SK-N-SH (cell line): ENCODE results near the gene SIX5. TPM values are rescaled to one million over a fixed set of nuclear protein-coding genes. Genes with fewer than 3 reads are reported as not detected.
A peak's percentile ranks its signal among the peaks of the same experiment; 100 is the strongest.

Source experiments
- CTCF ChIA-PET: fragments of 300-600, 350-600 bp; formaldehyde crosslinking; extraction: SDS; loops from one replicate; lab custom pipeline; 2021; lab: Yijun Ruan, JAX
- POLR2A ChIA-PET: fragments of 350-600 bp; sonication (Branson Sonifier 250); formaldehyde crosslinking; extraction: SDS; loops from one replicate; lab custom pipeline; 2020; ENCODE audit warnings: antibody characterized with exemption, inconsistent platforms; lab: Yijun Ruan, JAX
- DNase-seq: peaks from one replicate; pipeline ENCODE4 v3.0.0; 2012
- H2AFZ ChIP-seq: fragments of 200-600 bp; sonication (generic); 2 replicates; pipeline ENCODE4 v1.8.1; 2016; ENCODE audit warnings: antibody characterized with exemption, mild to moderate bottlenecking, low read depth
- H3F3A ChIP-seq: fragments of 200-600 bp; sonication (generic); replicated peaks from 2 replicates; pipeline ENCODE3; 2016; ENCODE audit warnings: antibody characterized with exemption, mild to moderate bottlenecking; ENCODE audit not compliant: insufficient read depth
- H3K27ac ChIP-seq, 2 experiments: fragments of 200-500 bp in 1 of 2; fragments of 200-600 bp in 1 of 2; sonication (Bioruptor generic) in 1 of 2; sonication (generic), shearing (Covaris generic) in 1 of 2; 2 replicates each; pipeline versions ENCODE4 v1.5.1 to v1.6.1; 2014 to 2016; ENCODE audit warnings: low read depth in 2 of 2, inconsistent platforms in 1 of 2, low read length in 1 of 2, mild to moderate bottlenecking in 1 of 2, mixed read lengths in 1 of 2
- H3K27me3 ChIP-seq: fragments of 200-600 bp; sonication (generic), shearing (Covaris generic); 2 replicates; pipeline ENCODE4 v1.6.1; 2016; ENCODE audit warnings: mixed run types; ENCODE audit not compliant: insufficient read depth
- H3K36me3 ChIP-seq, 2 experiments: fragments of 200-500 bp in 1 of 2; fragments of 200-600 bp in 1 of 2; sonication (Bioruptor generic) in 1 of 2; sonication (generic) in 1 of 2; replicated peaks in 1 of 2; 2 replicates each; pipeline versions ENCODE3 to v1.5.1; 2014 to 2016; ENCODE audit warnings: low read length in 1 of 2, mild to moderate bottlenecking in 1 of 2; ENCODE audit not compliant: insufficient read depth in 2 of 2, control insufficient read depth in 1 of 2
- H3K4me1 ChIP-seq, 2 experiments: fragments of 200-500 bp in 1 of 2; fragments of 200-600 bp in 1 of 2; sonication (Bioruptor generic) in 1 of 2; sonication (generic), shearing (Covaris generic) in 1 of 2; 2 replicates each; pipeline versions ENCODE4 v1.5.1 to v1.6.1; 2014 to 2016; ENCODE audit warnings: low read depth in 1 of 2, low read length in 1 of 2, mixed run types in 1 of 2; ENCODE audit not compliant: insufficient read depth in 2 of 2, control insufficient read depth in 1 of 2
- H3K4me2 ChIP-seq: fragments of 200-600 bp; sonication (generic), shearing (Covaris generic); 2 replicates; pipeline ENCODE4 v1.6.1; 2017; ENCODE audit warnings: mixed run types
- H3K4me3 ChIP-seq, 2 experiments: fragments of 200-500 bp in 1 of 2; fragments of 200-600 bp in 1 of 2; sonication (Bioruptor generic) in 1 of 2; sonication (generic), shearing (Covaris generic) in 1 of 2; 2 replicates each; pipeline versions ENCODE4 v1.5.1 to v1.8.1; 2014 to 2016; ENCODE audit warnings: low read depth in 2 of 2, inconsistent platforms in 1 of 2, low read length in 1 of 2, mild to moderate bottlenecking in 1 of 2, mixed read lengths in 1 of 2, moderate library complexity in 1 of 2
- H3K79me2 ChIP-seq: fragments of 200-600 bp; sonication (generic); 2 replicates; pipeline ENCODE4 v1.8.1; 2017; ENCODE audit warnings: mild to moderate bottlenecking; ENCODE audit not compliant: insufficient read depth
- H3K9ac ChIP-seq: fragments of 200-600 bp; sonication (generic); 2 replicates; pipeline ENCODE4 v1.6.1; 2017; ENCODE audit warnings: mixed run types
- H3K9me2 ChIP-seq: fragments of 200-600 bp; sonication (generic); 2 replicates; pipeline ENCODE4 v1.6.1; 2017; ENCODE audit warnings: mixed run types
- H3K9me3 ChIP-seq: fragments of 200-600 bp; sonication (generic); 2 replicates; pipeline ENCODE4 v1.6.1; 2017; ENCODE audit warnings: mixed run types, mild to moderate bottlenecking, moderate library complexity
- H4K20me1 ChIP-seq: fragments of 200-600 bp; sonication (generic); 2 replicates; pipeline ENCODE4 v1.6.1; 2017; ENCODE audit warnings: mild to moderate bottlenecking, mixed run types; ENCODE audit not compliant: insufficient read depth
- CHD2 ChIP-seq: fragments of 150-350 bp; IDR thresholded peaks from 2 replicates; pipeline ENCODE4 v1.6.1; 2018; ENCODE audit warnings: low read length; ENCODE audit not compliant: partially characterized antibody
- EP300 ChIP-seq, 2 experiments: IDR thresholded peaks; 2 replicates each; pipeline versions ENCODE4 v1.4.0 to v1.6.1; 2012; ENCODE audit warnings: borderline replicate concordance in 1 of 2, low read depth in 1 of 2, low read length in 1 of 2
- EZH2phosphoT487 ChIP-seq: fragments of 200-600 bp; sonication (generic); IDR thresholded peaks from 2 replicates; pipeline ENCODE4 v1.6.1; 2017; ENCODE audit warnings: low read depth, mixed run types, mild to moderate bottlenecking, antibody characterized with exemption, moderate library complexity, borderline replicate concordance
- FOXJ3 ChIP-seq: sonication (generic); formaldehyde crosslinking; IDR thresholded peaks from 2 replicates; pipeline ENCODE4 v1.5.1; 2020; ENCODE audit warnings: mild to moderate bottlenecking, missing genetic modification reagents
- GABPA ChIP-seq: IDR thresholded peaks from 2 replicates; pipeline ENCODE4 v1.4.0; 2012; ENCODE audit warnings: low read depth, mild to moderate bottlenecking
- GATA2 ChIP-seq: sonication (generic); formaldehyde crosslinking; IDR thresholded peaks from 2 replicates; pipeline ENCODE4 v1.5.0; 2020; ENCODE audit warnings: mild to moderate bottlenecking, missing genetic modification reagents
- JUND ChIP-seq: IDR thresholded peaks from 2 replicates; pipeline ENCODE4 v1.4.0; 2012
- MEF2A ChIP-seq: IDR thresholded peaks from 2 replicates; pipeline ENCODE4 v1.4.0; 2012; ENCODE audit warnings: low read depth, borderline replicate concordance
- NFIC ChIP-seq: IDR thresholded peaks from 2 replicates; pipeline ENCODE4 v1.4.0; 2012; ENCODE audit warnings: borderline replicate concordance
- POLR2AphosphoS5 ChIP-seq: IDR thresholded peaks from 2 replicates; pipeline ENCODE4 v1.6.1; 2012; ENCODE audit warnings: low read depth, low read length
- TAF1 ChIP-seq: IDR thresholded peaks from 2 replicates; pipeline ENCODE4 v1.6.1; 2012; ENCODE audit warnings: low read depth, mild to moderate bottlenecking, low read length, moderate library complexity, borderline replicate concordance
- TEAD4 ChIP-seq: IDR thresholded peaks from 2 replicates; pipeline ENCODE4 v1.4.0; 2012; ENCODE audit warnings: mild to moderate bottlenecking, borderline replicate concordance; ENCODE audit not compliant: insufficient read depth
- USF1 ChIP-seq: IDR thresholded peaks from 2 replicates; pipeline ENCODE4 v1.4.0; 2012; ENCODE audit warnings: low read depth, borderline replicate concordance
- WGBS: methylation state at CpG from one replicate; pipeline ENCODE4 v1.1.6; 2017; ENCODE audit warnings: low lambda C conversion rate; 5-methylcytosine and 5-hydroxymethylcytosine counted together
- polyA plus RNA-seq, 3 experiments: library from polyadenylated mRNA; depleted of rRNA; stranded (reverse); fragments of >200 nt; gene quantifications; 2 replicates each; pipeline ENCODE4 v1.2.3, GENCODE V29; 2012
- TF ChIP-seq, protein P1 (sequence below): fragments of 150-350 bp; IDR thresholded peaks from 2 replicates; pipeline ENCODE4 v1.6.1; 2016; ENCODE audit warnings: mild to moderate bottlenecking, low read depth, low read length
- TF ChIP-seq, protein P2 (sequence below): fragments of 200-600 bp; sonication (generic); IDR thresholded peaks from 2 replicates; pipeline ENCODE4 v1.6.1; 2017; ENCODE audit warnings: antibody characterized with exemption, mild to moderate bottlenecking, moderate library complexity
- TF ChIP-seq, protein P3 (sequence below): fragments of 150-350 bp; IDR thresholded peaks from 2 replicates; pipeline ENCODE4 v1.6.1; 2017; ENCODE audit warnings: antibody characterized with exemption, low read length, low read depth, borderline replicate concordance

SIX5 gene
- polyA plus RNA-seq, 1 of the 3 experiments (the other 2 are of a cell fraction), result 8.4 TPM

GRCh38 chr19:45761714-45762113 lies 7.3 kb downstream of the SIX5 start:
- Histone ChIP-seq H3K4me2 (no peak overlapping the region), H3K9ac (no peak overlapping the region), H3K79me2 (no peaks in the 10 kb centered on the region), H2AFZ (no peak overlapping the region), H3K27me3 (no peaks in the 10 kb centered on the region)
- DNase-seq, result peak; percentile 17
- TF ChIP-seq POLR2AphosphoS5, result no peak
- TF ChIP-seq TAF1, result no peak
- TF ChIP-seq TEAD4, result no peak
- TF ChIP-seq, all 33 proteins: peak for 0
- H4K20me1 ChIP-seq, result no peaks in the 10 kb centered on the region
- WGBS, result 87% methylated on average over 11 of the region's 17 CpGs
- no peaks in the 10 kb centered on the region for H3K9me2 ChIP-seq
- H3K36me3 ChIP-seq, result no peaks in the 10 kb centered on the region
- H3K4me1 ChIP-seq, result peaks cover 0 to 4% of the 10 kb centered on the region in 2 experiments; a peak in 1 of 4 replicates
- H3K9me3 ChIP-seq, result no peaks in the 10 kb centered on the region
- ChIA-PET POLR2A (no interaction called here), CTCF (no interaction called here)
- no peak overlapping the region for H3K27ac ChIP-seq
- no peaks in the 10 kb centered on the region for H3F3A ChIP-seq
- no peak overlapping the region for H3K4me3 ChIP-seq

- Histone ChIP-seq H3F3A (no peaks in the 10 kb centered on the region), H2AFZ (no peak overlapping the region), H3K4me1 (no peaks in the 10 kb centered on the region), H3K4me2 (no peak overlapping the region), H3K9me2 (no peaks in the 10 kb centered on the region), H3K27ac (no peak overlapping the region), H3K4me3 (no peak overlapping the region), H3K9ac (no peak overlapping the region), H4K20me1 (no peaks in the 10 kb centered on the region), H3K79me2 (no peaks in the 10 kb centered on the region), H3K36me3 (no peaks in the 10 kb centered on the region), H3K9me3 (no peaks in the 10 kb centered on the region), H3K27me3 (no peaks in the 10 kb centered on the region)
- ChIA-PET CTCF (interaction anchor here (3.0 kb wide), 1 partner anchor 8 kb away, joined by 9 read pairs; no protein-coding TSS in a partner anchor), POLR2A (interaction anchor here (0.8 to 1.7 kb wide), 2 partner anchors 11 kb away, joined by 4 to 6 read pairs; partner anchors contain the start of gene SIX5)
- no peak for TF ChIP-seq GATA2
- WGBS, result 65% methylated on average over 5 of the region's 9 CpGs
- no peak for DNase-seq
Measured at GRCh38 chr19:45758921-45759320, 10.1 kb downstream of the SIX5 start.

- no peaks in the 10 kb centered on the region for H3F3A ChIP-seq
- POLR2A ChIA-PET, result no interaction called here
- TF ChIP-seq NFIC (no peak), EZH2phosphoT487 (no peak), EP300 (IDR thresholded peaks at IDR 0.05; ENCODE audit: borderline replicate concordance in 1 of 2, low read depth in 1 of 2, low read length in 1 of 2) (no peak), CHD2 (no peak), MEF2A (no peak), TAF1 (no peak), USF1 (no peak), JUND (no peak), GABPA (no peak), FOXJ3 (CRISPR knock-in tag) (no peak), TEAD4 (no peak)
- TF ChIP-seq, protein P1, sequence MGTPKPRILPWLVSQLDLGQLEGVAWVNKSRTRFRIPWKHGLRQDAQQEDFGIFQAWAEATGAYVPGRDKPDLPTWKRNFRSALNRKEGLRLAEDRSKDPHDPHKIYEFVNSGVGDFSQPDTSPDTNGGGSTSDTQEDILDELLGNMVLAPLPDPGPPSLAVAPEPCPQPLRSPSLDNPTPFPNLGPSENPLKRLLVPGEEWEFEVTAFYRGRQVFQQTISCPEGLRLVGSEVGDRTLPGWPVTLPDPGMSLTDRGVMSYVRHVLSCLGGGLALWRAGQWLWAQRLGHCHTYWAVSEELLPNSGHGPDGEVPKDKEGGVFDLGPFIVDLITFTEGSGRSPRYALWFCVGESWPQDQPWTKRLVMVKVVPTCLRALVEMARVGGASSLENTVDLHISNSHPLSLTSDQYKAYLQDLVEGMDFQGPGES, result no peak
- TF ChIP-seq, protein P2, sequence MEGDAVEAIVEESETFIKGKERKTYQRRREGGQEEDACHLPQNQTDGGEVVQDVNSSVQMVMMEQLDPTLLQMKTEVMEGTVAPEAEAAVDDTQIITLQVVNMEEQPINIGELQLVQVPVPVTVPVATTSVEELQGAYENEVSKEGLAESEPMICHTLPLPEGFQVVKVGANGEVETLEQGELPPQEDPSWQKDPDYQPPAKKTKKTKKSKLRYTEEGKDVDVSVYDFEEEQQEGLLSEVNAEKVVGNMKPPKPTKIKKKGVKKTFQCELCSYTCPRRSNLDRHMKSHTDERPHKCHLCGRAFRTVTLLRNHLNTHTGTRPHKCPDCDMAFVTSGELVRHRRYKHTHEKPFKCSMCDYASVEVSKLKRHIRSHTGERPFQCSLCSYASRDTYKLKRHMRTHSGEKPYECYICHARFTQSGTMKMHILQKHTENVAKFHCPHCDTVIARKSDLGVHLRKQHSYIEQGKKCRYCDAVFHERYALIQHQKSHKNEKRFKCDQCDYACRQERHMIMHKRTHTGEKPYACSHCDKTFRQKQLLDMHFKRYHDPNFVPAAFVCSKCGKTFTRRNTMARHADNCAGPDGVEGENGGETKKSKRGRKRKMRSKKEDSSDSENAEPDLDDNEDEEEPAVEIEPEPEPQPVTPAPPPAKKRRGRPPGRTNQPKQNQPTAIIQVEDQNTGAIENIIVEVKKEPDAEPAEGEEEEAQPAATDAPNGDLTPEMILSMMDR, result no peak
- TF ChIP-seq, protein P3, sequence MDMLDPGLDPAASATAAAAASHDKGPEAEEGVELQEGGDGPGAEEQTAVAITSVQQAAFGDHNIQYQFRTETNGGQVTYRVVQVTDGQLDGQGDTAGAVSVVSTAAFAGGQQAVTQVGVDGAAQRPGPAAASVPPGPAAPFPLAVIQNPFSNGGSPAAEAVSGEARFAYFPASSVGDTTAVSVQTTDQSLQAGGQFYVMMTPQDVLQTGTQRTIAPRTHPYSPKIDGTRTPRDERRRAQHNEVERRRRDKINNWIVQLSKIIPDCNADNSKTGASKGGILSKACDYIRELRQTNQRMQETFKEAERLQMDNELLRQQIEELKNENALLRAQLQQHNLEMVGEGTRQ, result no peak
Measured at GRCh38 chr19:45757695-45758094, 11.4 kb downstream of the SIX5 start.

More at GRCh38 chr19:45757695-45758094, 11.4 kb downstream of the SIX5 start:
- H3K4me3 ChIP-seq, result no peak overlapping the region
- no peak for DNase-seq
- no peak overlapping the region for H3K27ac ChIP-seq
- no peaks in the 10 kb centered on the region for H3K79me2 ChIP-seq
- H3K4me2 ChIP-seq, result no peak overlapping the region
- H3K36me3 ChIP-seq, result no peaks in the 10 kb centered on the region
- H3K9me2 ChIP-seq, result no peaks in the 10 kb centered on the region
- H2AFZ ChIP-seq, result no peak overlapping the region
- CTCF ChIA-PET, result interaction anchor here (1.8 to 3.0 kb wide), 2 partner anchors 10 to 41 kb away, joined by 4 to 9 read pairs; no protein-coding TSS in a partner anchor
- no peak overlapping the region for H3K9ac ChIP-seq
- H4K20me1 ChIP-seq, result no peaks in the 10 kb centered on the region
- 75% methylated on average over 9 of the region's 9 CpGs for WGBS
- no peaks in the 10 kb centered on the region for H3K27me3 ChIP-seq
- H3K9me3 ChIP-seq, result no peaks in the 10 kb centered on the region
- no peaks in the 10 kb centered on the region for H3K4me1 ChIP-seq
